Keratinocyte (primary cell): Measurements from ENCODE around the gene CDK14. TPM values are rescaled to one million over a fixed set of nuclear protein-coding genes. Genes with fewer than 3 reads are reported as not detected.

Experiments used
- DNase-seq: peaks from one replicate; pipeline ENCODE4 v3.0.0-alpha.2; 2011; ENCODE audit warnings: low read depth, missing footprints, low spot score
- FAIRE-seq: peaks from 2 replicates; lab custom pipeline; 2011; peaks lifted over from hg19 to GRCh38; lab: Jason Lieb, UNC
- H2AFZ ChIP-seq: 2 replicates; pipeline ENCODE4 v1.6.0; 2012; ENCODE audit warnings: low read length, control low read depth, inconsistent platforms; ENCODE audit not compliant: control insufficient read depth
- H3K27ac ChIP-seq: 2 replicates; pipeline ENCODE4 v1.5.1; 2011; ENCODE audit warnings: low read length; ENCODE audit not compliant: control insufficient read depth, insufficient read depth
- H3K27me3 ChIP-seq: 3 replicates; pipeline ENCODE4 v1.6.0; 2011; ENCODE audit warnings: low read length; ENCODE audit not compliant: control insufficient read depth, insufficient read depth; ENCODE audit errors: extremely low read depth
- H3K36me3 ChIP-seq, 2 experiments: 2 replicates in 1 of 2; 3 replicates in 1 of 2; pipeline ENCODE4 v1.5.1; 2011; ENCODE audit warnings: low read length in 2 of 2, mild to moderate bottlenecking in 1 of 2; ENCODE audit not compliant: control insufficient read depth in 2 of 2, insufficient read depth in 2 of 2; ENCODE audit errors: extremely low read depth in 1 of 2
- H3K4me1 ChIP-seq: 3 replicates; pipeline ENCODE4 v1.5.1; 2011; ENCODE audit warnings: low read length; ENCODE audit not compliant: control insufficient read depth, insufficient read depth; ENCODE audit errors: extremely low read depth
- H3K4me2 ChIP-seq: 3 replicates; pipeline ENCODE4 v1.6.0; 2011; ENCODE audit warnings: low read depth, low read length; ENCODE audit not compliant: control insufficient read depth, insufficient read depth; ENCODE audit errors: extremely low read depth
- H3K4me3 ChIP-seq, 3 experiments: fragments of 200-600 bp in 1 of 3; sonication (generic) in 1 of 3; 2 replicates in 2 of 3; 3 replicates in 1 of 3; pipeline ENCODE4 v1.5.1; 2011 to 2016; ENCODE audit warnings: low read length in 3 of 3, mild to moderate bottlenecking in 3 of 3, control low read depth in 2 of 3, inconsistent platforms in 1 of 3, low read depth in 1 of 3, mixed read lengths in 1 of 3, mixed run types in 1 of 3, moderate library complexity in 1 of 3; ENCODE audit not compliant: control insufficient read depth in 2 of 3, insufficient read depth in 2 of 3; ENCODE audit errors: extremely low read depth in 1 of 3
- H3K79me2 ChIP-seq: 2 replicates; pipeline ENCODE4 v1.6.0; 2012; ENCODE audit warnings: low read length; ENCODE audit not compliant: control insufficient read depth, insufficient read depth
- H3K9ac ChIP-seq: 3 replicates; pipeline ENCODE4 v1.6.0; 2011; ENCODE audit warnings: low read length; ENCODE audit not compliant: control insufficient read depth, insufficient read depth; ENCODE audit errors: extremely low read depth
- H3K9me1 ChIP-seq: 3 replicates; pipeline ENCODE4 v1.6.0; 2011; ENCODE audit warnings: low read length; ENCODE audit not compliant: control insufficient read depth, insufficient read depth; ENCODE audit errors: extremely low read depth
- H3K9me3 ChIP-seq: 2 replicates; pipeline ENCODE4 v1.5.1; 2012; ENCODE audit warnings: low read depth, low read length; ENCODE audit not compliant: control insufficient read depth
- H4K20me1 ChIP-seq: 3 replicates; pipeline ENCODE4 v1.6.0; 2011; ENCODE audit warnings: low read length; ENCODE audit not compliant: control insufficient read depth, insufficient read depth; ENCODE audit errors: extremely low read depth
- CTCF ChIP-seq, 3 experiments: IDR thresholded peaks in 1 of 3; conservative IDR thresholded peaks in 1 of 3; optimal IDR thresholded peaks in 1 of 3; 2 replicates in 2 of 3; 3 replicates in 1 of 3; pipeline versions ENCODE3 to v1.5.1; 2011; ENCODE audit warnings: low read length in 3 of 3, mild to moderate bottlenecking in 3 of 3, moderate library complexity in 2 of 3, control low read depth in 1 of 3, inconsistent platforms in 1 of 3; ENCODE audit not compliant: insufficient read depth in 2 of 3; ENCODE audit errors: extremely low read depth in 1 of 3
- EZH2 ChIP-seq: IDR thresholded peaks from one replicate; pipeline ENCODE4 v1.6.1; 2012; ENCODE audit warnings: inconsistent platforms, mild to moderate bottlenecking, low read length, moderate library complexity
- dilution Hi-C: fragments of 300-500 bp; cut with MboI; formaldehyde crosslinking; loops from one replicate; pipeline ENCODE4 v1.7.0; 2020; ENCODE audit warnings: low sequenced_read_pairs; ENCODE audit not compliant: extremely low pct_ligation_motif_present
- polyA plus RNA-seq, 5 experiments: library from polyadenylated mRNA; depleted of rRNA in 3 of 5; stranded (reverse) in 3 of 5; stranded (forward) in 1 of 5; unstranded in 1 of 5; fragments of >200 nt; gene quantifications; 1 replicate in 1 of 5; 2 replicates in 3 of 5; 3 replicates in 1 of 5; pipeline versions ENCODE4 v1.2.1 to v1.2.3, GENCODE V29; 2011 to 2012; ENCODE audit warnings: missing spikeins in 2 of 5, low read depth in 1 of 5, low replicate concordance in 1 of 5

CDK14 gene
- polyA plus RNA-seq, 1 donor (not counting 4 experiments of a cell fraction or from before 2014, with no cell fraction given): 4.0 TPM

DNA sequence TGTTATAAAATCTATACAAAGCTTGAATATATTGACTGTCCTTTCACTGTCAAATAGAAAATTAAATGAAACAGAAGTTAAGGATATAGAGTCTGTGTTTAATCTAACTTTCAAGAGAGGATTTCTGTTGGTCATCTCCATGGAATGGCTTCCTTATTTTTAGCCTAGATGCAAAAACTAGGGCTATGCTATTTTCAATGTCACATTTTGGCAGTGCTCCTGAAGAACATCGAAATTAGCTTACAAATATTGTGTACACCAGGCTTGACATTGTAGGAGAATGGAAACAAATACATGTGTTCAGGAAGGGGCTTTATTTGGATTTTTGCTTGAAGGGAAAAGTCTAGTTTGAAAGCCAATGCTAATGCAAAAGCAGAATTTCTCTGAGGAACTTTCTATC lies 295.4 kb downstream of the CDK14 start:
- Histone ChIP-seq H3K79me2 (no peaks in the 10 kb centered on the region), H3K9ac (no peak overlapping the region), H3K27me3 (no peaks in the 10 kb centered on the region), H2AFZ (no peak overlapping the region), H4K20me1 (no peaks in the 10 kb centered on the region), H3K9me3 (no peaks in the 10 kb centered on the region), H3K4me2 (no peak overlapping the region), H3K4me3 (no peak overlapping the region), H3K27ac (no peak overlapping the region), H3K36me3 (no peaks in the 10 kb centered on the region), H3K4me1 (no peaks in the 10 kb centered on the region), H3K9me1 (no peaks in the 10 kb centered on the region)
- DNase-seq: no peak
- no peak for FAIRE-seq
- TF ChIP-seq CTCF (optimal IDR thresholded peaks at IDR 0.05 in 1 of 3, IDR thresholded peaks at IDR 0.05 in 1 of 3, conservative IDR thresholded peaks at IDR 0.05 in 1 of 3; ENCODE audit: extremely low read depth in 1 of 3, insufficient read depth in 2 of 3, low read length in 3 of 3) (no peak), EZH2 (no peak)
- dilution Hi-C loops: no loop called here

- H3K36me3 ChIP-seq: no peaks in the 10 kb centered on the region
- no peak overlapping the region for H2AFZ ChIP-seq
- H3K9me1 ChIP-seq: no peaks in the 10 kb centered on the region
- H3K27ac ChIP-seq: no peak overlapping the region
- dilution Hi-C loops: no loop called here
- FAIRE-seq (no peak), DNase-seq (no peak)
- H4K20me1 ChIP-seq: no peaks in the 10 kb centered on the region
- no peak overlapping the region for H3K4me2 ChIP-seq
- no peak overlapping the region for H3K4me3 ChIP-seq
- TF ChIP-seq CTCF (optimal IDR thresholded peaks at IDR 0.05 in 1 of 3, IDR thresholded peaks at IDR 0.05 in 1 of 3, conservative IDR thresholded peaks at IDR 0.05 in 1 of 3; ENCODE audit: extremely low read depth in 1 of 3, insufficient read depth in 2 of 3, low read length in 3 of 3) (no peak), EZH2 (no peak)
- no peak overlapping the region for H3K9ac ChIP-seq
- no peaks in the 10 kb centered on the region for H3K9me3 ChIP-seq
- H3K4me1 ChIP-seq: no peaks in the 10 kb centered on the region
- H3K79me2 ChIP-seq: no peaks in the 10 kb centered on the region
- H3K27me3 ChIP-seq: no peaks in the 10 kb centered on the region
Measured at GRCh38 chr7:90892213-90892612, 296.1 kb downstream of the CDK14 start.
